Measurements from ENCODE around the gene AKR1B15. TPM values are rescaled to one million over a fixed set of nuclear protein-coding genes. Genes with fewer than 3 reads are reported as not detected.

AKR1B15 gene
- total and polyA plus RNA-seq, 2 experiments from 2014 or later: not detected

- TF ChIP-seq ZNF462 (CRISPR knock-in tag; IDR thresholded peaks at IDR 0.05): no peak
Observed at GRCh38 chr7:134532954-134533218, 16.0 kb upstream of the AKR1B15 start (continued).

- H3F3A ChIP-seq (replicated peaks; ENCODE audit: low read depth): no peaks in the 10 kb centered on the region
Observed at GRCh38 chr7:134533288-134533771, 15.6 kb upstream of the AKR1B15 start.

GRCh38 chr7:134534633-134535032 lies 14.3 kb upstream of the AKR1B15 start:
- Histone ChIP-seq H3K4me1 (ENCODE audit: insufficient read depth) (no peaks in the 10 kb centered on the region), H3K4me3 (no peak overlapping the region), H3K36me3 (ENCODE audit: insufficient read depth) (no peaks in the 10 kb centered on the region), H3K27me3 (ENCODE audit: insufficient read depth) (no peaks in the 10 kb centered on the region), H3K9me2 (ENCODE audit: insufficient read depth) (no peaks in the 10 kb centered on the region), H2AFZ (no peak overlapping the region), H4K20me1 (replicated peaks; ENCODE audit: insufficient read depth) (no peaks in the 10 kb centered on the region), H3F3A (replicated peaks; ENCODE audit: low read depth) (no peaks in the 10 kb centered on the region), H3K27ac (ENCODE audit: low read depth) (no peak overlapping the region), H3K4me2 (no peak overlapping the region), H3K79me2 (replicated peaks; ENCODE audit: insufficient read depth) (no peaks in the 10 kb centered on the region)
- H3K9me3 Mint-ChIP-seq: no peaks in the 10 kb centered on the region
- H3K4me3 Mint-ChIP-seq: no peak overlapping the region
- DNase-seq (ENCODE audit: low spot score) (no peak), ATAC-seq (no peak)
- no peaks in the 10 kb centered on the region for H3K4me1 Mint-ChIP-seq
- peaks cover 4% of the 10 kb centered on the region for H3K27me3 Mint-ChIP-seq (ENCODE audit: insufficient read depth, low read depth, poor library complexity)
- no peak overlapping the region for H3K27ac Mint-ChIP-seq
- H3K36me3 Mint-ChIP-seq (ENCODE audit: low read depth): no peaks in the 10 kb centered on the region
- TF ChIP-seq JUNB (IDR thresholded peaks at IDR 0.05; ENCODE audit: unreplicated experiment) (no peak), EZH2 (IDR thresholded peaks at IDR 0.05; ENCODE audit: low read depth, unreplicated experiment) (no peak), REST (IDR thresholded peaks at IDR 0.05; ENCODE audit: unreplicated experiment) (no peak), STAT1 (IDR thresholded peaks at IDR 0.05; ENCODE audit: unreplicated experiment) (no peak), CTCF (conservative IDR thresholded peaks at IDR 0.05; ENCODE audit: low read depth in 2 of 2) (no peak), POLR2AphosphoS5 (IDR thresholded peaks at IDR 0.05; ENCODE audit: low read depth) (no peak), ZNF331 (CRISPR knock-in tag; IDR thresholded peaks at IDR 0.05; ENCODE audit: low read depth) (no peak), CREB1 (CRISPR knock-in tag; IDR thresholded peaks at IDR 0.05; ENCODE audit: low read depth) (no peak), NANOG (IDR thresholded peaks at IDR 0.05; ENCODE audit: borderline replicate concordance) (no peak)

More at GRCh38 chr7:134533288-134533771, 15.6 kb upstream of the AKR1B15 start:
- no peaks in the 10 kb centered on the region for H3K36me3 ChIP-seq (ENCODE audit: insufficient read depth)
- H3K4me3 ChIP-seq: no peak overlapping the region
- ATAC-seq (no peak), DNase-seq (ENCODE audit: low spot score) (no peak)
- no peaks in the 10 kb centered on the region for H3K9me3 Mint-ChIP-seq
- no peak overlapping the region for H3K27ac Mint-ChIP-seq
- no peaks in the 10 kb centered on the region for H3K36me3 Mint-ChIP-seq (ENCODE audit: low read depth)
- peaks cover 1% of the 10 kb centered on the region; the same call in 1 of the 3 replicates for H3K4me1 Mint-ChIP-seq
- no peaks in the 10 kb centered on the region for H3K9me2 ChIP-seq (ENCODE audit: insufficient read depth)
- peaks cover 4% of the 10 kb centered on the region for H3K27me3 Mint-ChIP-seq (ENCODE audit: insufficient read depth, low read depth, poor library complexity)
- no peak overlapping the region for H3K4me2 ChIP-seq
- no peaks in the 10 kb centered on the region for H3K4me1 ChIP-seq (ENCODE audit: insufficient read depth)
- H2AFZ ChIP-seq: no peak overlapping the region
- H3K79me2 ChIP-seq (replicated peaks; ENCODE audit: insufficient read depth): no peaks in the 10 kb centered on the region
- H3K27ac ChIP-seq (ENCODE audit: low read depth): no peak overlapping the region
- TF ChIP-seq CREB1 (CRISPR knock-in tag; IDR thresholded peaks at IDR 0.05; ENCODE audit: low read depth): no peak
- H4K20me1 ChIP-seq (replicated peaks; ENCODE audit: insufficient read depth): no peaks in the 10 kb centered on the region
- no peaks in the 10 kb centered on the region for H3K27me3 ChIP-seq (ENCODE audit: insufficient read depth)
- no peak overlapping the region for H3K4me3 Mint-ChIP-seq
